Right lobe of liver (tissue), 4 donors: ENCODE data around the gene APBA1.

Experiments
- CTCF ChIP-seq, 4 donors: fragments of 200-600 bp in 3 of 4; fragments of 450-650 bp in 1 of 4; IDR thresholded peaks; one replicate each; pipeline versions ENCODE4 v1.5.1 to v1.8.0; 2016 to 2022; ENCODE audit warnings: antibody characterized with exemption in 4 of 4, mild to moderate bottlenecking in 2 of 4
- POLR2A ChIP-seq: fragments of 450-650 bp; IDR thresholded peaks from one replicate; pipeline ENCODE4 v1.6.1; 2017; ENCODE audit warnings: antibody characterized with exemption, mild to moderate bottlenecking
- donor health status: DM: no; HTN: no; CAD: no.
- donor health status: DM: no; HTN: no; CAD: no.
- donor health status: DM: no; HTN: yes; CAD: no.

DNA sequence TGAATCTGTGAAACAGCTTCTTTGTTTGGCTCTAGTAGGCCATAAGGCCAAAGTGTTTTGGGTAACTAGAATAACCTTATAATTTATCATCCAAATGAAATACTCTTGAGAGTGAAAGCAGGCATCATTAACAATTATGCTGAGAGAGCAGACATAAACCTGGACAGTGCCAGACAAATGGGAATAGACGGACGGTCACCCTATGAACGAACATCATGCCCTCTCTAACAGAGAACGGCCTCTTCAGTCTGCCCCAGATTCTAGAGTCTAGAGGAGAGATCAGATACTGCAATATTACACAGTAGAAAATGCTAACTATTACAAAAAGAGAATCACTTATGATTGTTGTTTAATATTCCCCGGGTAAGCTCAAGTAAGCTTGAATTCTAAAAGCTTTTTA lies 68.5 kb downstream of the APBA1 start:
- TF ChIP-seq POLR2A (no peak), CTCF (IDR thresholded peaks at IDR 0.05) (no peak)
